Kidney epithelial cell (primary cell): ENCODE data around the gene ISCA2. TPM values are rescaled to one million over a fixed set of nuclear protein-coding genes. Genes with fewer than 3 reads are reported as not detected.
A peak's percentile ranks its signal among the peaks of the same experiment; 100 is the strongest.
"Not testable (repeated sequence)": the region's sequence is repeated elsewhere in the genome, so short reads cannot be mapped to it uniquely, and the experiment has no call there.

Source experiments
- DNase-seq: peaks from one replicate; pipeline ENCODE4 v3.0.0-alpha.2; 2010; ENCODE audit warnings: low read depth
- H3K27me3 ChIP-seq: 2 replicates; pipeline ENCODE4 v1.6.0; 2011; ENCODE audit warnings: low read length; ENCODE audit not compliant: control insufficient read depth, insufficient read depth
- H3K36me3 ChIP-seq: 2 replicates; pipeline ENCODE4 v1.5.1; 2011; ENCODE audit warnings: low read length; ENCODE audit not compliant: control insufficient read depth, insufficient read depth
- H3K4me3 ChIP-seq: 2 replicates; pipeline ENCODE4 v1.5.1; 2011; ENCODE audit warnings: low read depth, mild to moderate bottlenecking, control low read depth, low read length
- total RNA-seq: library from RNA; depleted of rRNA; stranded (reverse); fragments of >200 nt; gene quantifications from 2 replicates; pipeline ENCODE4 v1.2.3, GENCODE V29; 2015
- TF ChIP-seq, protein P1 (sequence below): IDR thresholded peaks from 2 replicates; pipeline ENCODE4 v1.5.1; 2011; ENCODE audit warnings: mild to moderate bottlenecking, moderate library complexity, low read length, control low read depth, inconsistent platforms; ENCODE audit not compliant: insufficient read depth, poor library complexity, severe bottlenecking

The ISCA2 gene, protein sequence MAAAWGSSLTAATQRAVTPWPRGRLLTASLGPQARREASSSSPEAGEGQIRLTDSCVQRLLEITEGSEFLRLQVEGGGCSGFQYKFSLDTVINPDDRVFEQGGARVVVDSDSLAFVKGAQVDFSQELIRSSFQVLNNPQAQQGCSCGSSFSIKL
- total RNA-seq = 12.1 and 16.7 TPM in 2 replicates

DNA sequence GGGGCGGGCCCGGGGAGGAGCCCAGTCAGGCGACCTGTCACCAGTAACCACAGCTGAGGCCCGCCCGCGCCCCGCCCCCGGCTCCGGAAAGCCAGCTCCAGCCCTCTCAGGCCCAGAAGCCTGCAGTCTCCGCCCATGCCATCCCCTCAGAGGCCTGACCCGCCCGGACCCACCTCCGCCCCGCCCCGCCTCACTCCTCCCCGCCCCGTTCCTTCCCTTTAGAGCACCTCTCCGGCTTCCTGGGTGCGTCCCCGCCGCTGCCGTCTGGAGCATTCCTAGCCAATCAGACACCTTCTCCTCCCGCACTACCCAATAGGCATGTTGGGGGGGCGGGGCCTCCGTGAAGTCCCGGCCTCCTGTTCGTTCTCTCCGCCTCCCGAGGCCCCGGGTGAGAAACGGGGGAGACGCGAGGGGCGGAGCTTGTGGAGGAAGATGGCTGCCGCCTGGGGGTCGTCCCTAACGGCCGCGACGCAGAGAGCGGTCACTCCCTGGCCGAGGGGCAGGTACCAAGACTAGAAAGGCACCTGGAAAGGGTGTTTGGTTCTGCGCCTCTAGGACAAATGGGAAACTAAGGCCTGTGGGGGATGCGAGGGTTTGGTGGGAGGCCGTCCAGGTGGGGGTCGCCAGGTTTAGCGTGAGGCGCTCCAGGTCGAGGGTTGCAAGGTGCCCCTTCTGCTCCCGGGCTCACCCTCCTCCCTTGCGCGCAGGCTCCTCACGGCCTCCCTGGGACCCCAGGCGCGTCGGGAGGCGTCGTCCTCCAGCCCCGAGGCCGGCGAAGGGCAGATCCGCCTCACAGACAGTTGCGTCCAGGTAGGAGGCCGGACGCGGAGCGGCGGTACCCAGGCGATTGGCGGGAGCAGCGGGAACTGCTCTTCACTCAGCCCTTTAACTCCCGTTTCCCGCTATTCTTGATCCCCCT is at the start of gene ISCA2:
TSS of gene ISCA2 (plus strand) at position 423 of the 919 bp plus-strand sequence. CDS start at position 433, 10 bp downstream.
- TF ChIP-seq, protein P1, sequence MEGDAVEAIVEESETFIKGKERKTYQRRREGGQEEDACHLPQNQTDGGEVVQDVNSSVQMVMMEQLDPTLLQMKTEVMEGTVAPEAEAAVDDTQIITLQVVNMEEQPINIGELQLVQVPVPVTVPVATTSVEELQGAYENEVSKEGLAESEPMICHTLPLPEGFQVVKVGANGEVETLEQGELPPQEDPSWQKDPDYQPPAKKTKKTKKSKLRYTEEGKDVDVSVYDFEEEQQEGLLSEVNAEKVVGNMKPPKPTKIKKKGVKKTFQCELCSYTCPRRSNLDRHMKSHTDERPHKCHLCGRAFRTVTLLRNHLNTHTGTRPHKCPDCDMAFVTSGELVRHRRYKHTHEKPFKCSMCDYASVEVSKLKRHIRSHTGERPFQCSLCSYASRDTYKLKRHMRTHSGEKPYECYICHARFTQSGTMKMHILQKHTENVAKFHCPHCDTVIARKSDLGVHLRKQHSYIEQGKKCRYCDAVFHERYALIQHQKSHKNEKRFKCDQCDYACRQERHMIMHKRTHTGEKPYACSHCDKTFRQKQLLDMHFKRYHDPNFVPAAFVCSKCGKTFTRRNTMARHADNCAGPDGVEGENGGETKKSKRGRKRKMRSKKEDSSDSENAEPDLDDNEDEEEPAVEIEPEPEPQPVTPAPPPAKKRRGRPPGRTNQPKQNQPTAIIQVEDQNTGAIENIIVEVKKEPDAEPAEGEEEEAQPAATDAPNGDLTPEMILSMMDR = no peak
- H3K4me3 ChIP-seq = peak within 1 kb of the TSS; percentile 100
- DNase-seq = peak; percentile 95
- H3K36me3 ChIP-seq = no peaks in the 10 kb centered on the region
- no peaks in the 10 kb centered on the region for H3K27me3 ChIP-seq

DNA sequence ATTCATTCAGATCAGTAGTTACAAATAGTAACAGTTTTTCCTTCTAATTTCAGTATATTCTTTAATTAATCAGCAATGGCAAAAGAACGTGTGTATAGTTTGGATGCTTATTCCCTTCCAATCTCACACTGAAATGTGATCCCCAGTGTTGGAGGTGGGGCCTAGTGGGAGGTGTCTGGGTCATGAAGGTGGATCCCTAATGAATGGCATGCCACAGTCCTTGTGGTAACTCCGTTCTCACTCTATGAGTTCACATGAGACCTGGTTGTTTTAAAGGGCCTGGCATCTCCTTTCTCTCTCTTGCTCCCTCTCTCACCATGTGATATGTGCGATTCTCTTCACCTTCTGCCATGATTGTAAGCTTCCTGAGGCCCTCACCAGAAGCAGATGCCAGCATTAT is 48.7 kb upstream of the ISCA2 start:
- Histone ChIP-seq H3K36me3 (no peaks in the 10 kb centered on the region), H3K4me3 (no peak overlapping the region), H3K27me3 (peaks cover 2% of the 10 kb centered on the region)
- TF ChIP-seq, protein P1 = no peak
- no peak for DNase-seq

DNA sequence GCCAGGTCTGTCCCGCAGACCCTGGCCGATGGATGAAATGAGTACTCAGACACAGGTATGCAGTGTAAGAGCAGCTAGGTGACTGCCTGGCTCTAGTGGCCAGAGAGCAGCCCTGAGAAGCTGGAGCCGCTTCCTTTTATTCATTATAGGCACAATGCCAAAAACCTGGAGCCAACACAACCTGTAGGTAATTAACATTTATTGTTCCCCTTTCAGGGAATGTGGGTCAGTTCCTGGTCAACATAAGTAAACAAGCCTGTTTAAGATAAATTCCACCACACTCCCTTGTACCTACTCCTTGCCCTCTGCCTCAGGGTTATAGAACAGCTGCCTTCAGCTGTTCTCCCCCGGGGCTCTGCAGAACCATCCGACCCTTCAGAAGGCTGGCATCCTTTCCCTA is 39.2 kb upstream of the ISCA2 start:
- H3K4me3 ChIP-seq, H3K36me3 ChIP-seq, DNase-seq: not testable (repeated sequence)
- peaks cover 13% of the 10 kb centered on the region for H3K27me3 ChIP-seq

GRCh38 chr14:74456684-74457564 is 36.6 kb upstream of the ISCA2 start:
- TF ChIP-seq, protein P1 = no peak
- H3K36me3 ChIP-seq = no peaks in the 10 kb centered on the region
- H3K4me3 ChIP-seq = no peak overlapping the region
- no peak for DNase-seq
- peaks cover 13% of the 10 kb centered on the region for H3K27me3 ChIP-seq

- DNase-seq = no peak
These were observed 36.0 kb upstream of the ISCA2 start for GRCh38 chr14:74457565-74457895.

More at GRCh38 chr14:74457565-74457895, 36.0 kb upstream of the ISCA2 start:
- TF ChIP-seq, protein P1 = no peak
- Histone ChIP-seq H3K4me3 (no peak overlapping the region), H3K27me3 (peaks cover 13% of the 10 kb centered on the region), H3K36me3 (no peaks in the 10 kb centered on the region)
